ENCODE data around the gene TCL1A.
"Not testable (repeated sequence)": the region's sequence is repeated elsewhere in the genome, so short reads cannot be mapped to it uniquely, and the experiment has no call there.

Gene TCL1A

GRCh38 chr14:95713596-95714371 is at the start of gene TCL1A:
Gene TCL1A, minus strand, starts transcription at chr14:95714125. Its CDS starts 59 bp downstream, at chr14:95714066.
- DNase-seq: peak in 1 of 42 donors; percentile 21
- intact Hi-C loops (cut with DNase I): no loop called here

- DNase-seq; intact Hi-C loops (cut with DNase I): not testable (repeated sequence)
Measured at GRCh38 chr14:95763032-95763431, 49.1 kb upstream of the TCL1A start.

GRCh38 chr14:95761436-95761835 is 47.5 kb upstream of the TCL1A start:
- intact Hi-C loops (cut with DNase I): no loop called here
- DNase-seq: no peak

GRCh38 chr14:95760596-95760995 is 46.7 kb upstream of the TCL1A start:
- intact Hi-C loops (cut with DNase I): no loop called here
- no peak for DNase-seq

- DNase-seq: no peak
- intact Hi-C loops (cut with DNase I): no loop called here
Measured at GRCh38 chr14:95759941-95760340, 46.0 kb upstream of the TCL1A start.

- intact Hi-C loops (cut with DNase I): no loop called here
Measured at GRCh38 chr14:95758331-95758730, 44.4 kb upstream of the TCL1A start.

GRCh38 chr14:95756751-95757150 is 42.8 kb upstream of the TCL1A start:
- DNase-seq: no peak
- intact Hi-C loops (cut with DNase I): no loop called here

More at GRCh38 chr14:95758331-95758730, 44.4 kb upstream of the TCL1A start:
- DNase-seq: peak; percentile 6 to 86 (median 62)

GRCh38 chr14:95756127-95756526 is 42.2 kb upstream of the TCL1A start:
- intact Hi-C loops (cut with DNase I): no loop called here
- DNase-seq: peak in 4 of 42 donors; percentile 7 to 57 (median 30)

GRCh38 chr14:95741781-95742180 is 27.9 kb upstream of the TCL1A start:
- no peak for DNase-seq
- intact Hi-C loops (cut with DNase I): no loop called here

- intact Hi-C loops (cut with DNase I): no loop called here
- no peak for DNase-seq
Measured at GRCh38 chr14:95741038-95741490, 27.1 kb upstream of the TCL1A start.

GRCh38 chr14:95739356-95739755 is 25.4 kb upstream of the TCL1A start:
- DNase-seq: no peak
- intact Hi-C loops (cut with DNase I): no loop called here

GRCh38 chr14:95733212-95733611 is 19.3 kb upstream of the TCL1A start:
- intact Hi-C loops (cut with DNase I): no loop called here
- no peak for DNase-seq

- intact Hi-C loops (cut with DNase I): no loop called here
- no peak for DNase-seq
Measured at GRCh38 chr14:95730126-95730525, 16.2 kb upstream of the TCL1A start.

- peak in 1 of 42 donors; percentile 22 for DNase-seq
- intact Hi-C loops (cut with DNase I): not testable (repeated sequence)
Measured at GRCh38 chr14:95729402-95730028, 15.6 kb upstream of the TCL1A start.

GRCh38 chr14:95727056-95727700 is 13.3 kb upstream of the TCL1A start:
- peak in 1 of 42 donors; percentile 31 for DNase-seq
- intact Hi-C loops (cut with DNase I): no loop called here

- DNase-seq: peak in 1 of 42 donors; percentile 17
- intact Hi-C loops (cut with DNase I): no loop called here
Measured at GRCh38 chr14:95725685-95726336, 11.9 kb upstream of the TCL1A start.

- intact Hi-C loops (cut with DNase I): no loop called here
- DNase-seq: no peak
Measured at GRCh38 chr14:95722525-95723190, 8.7 kb upstream of the TCL1A start.

- intact Hi-C loops (cut with DNase I): no loop called here
- DNase-seq: no peak
Measured at GRCh38 chr14:95712398-95712797, 1.5 kb downstream of the TCL1A start.
